Epithelial cell of proximal tubule (primary cell): ENCODE results near the gene MMP3. TPM values are rescaled to one million over a fixed set of nuclear protein-coding genes. Genes with fewer than 3 reads are reported as not detected.

Experiments
- DNase-seq: peaks from one replicate; pipeline ENCODE4 v3.0.0-alpha.2; 2011; ENCODE audit warnings: low read depth
- H3K4me3 ChIP-seq: 2 replicates; pipeline ENCODE4 v1.5.1; 2011; ENCODE audit warnings: low read depth, mild to moderate bottlenecking, low read length
- CTCF ChIP-seq: conservative IDR thresholded peaks from 2 replicates; pipeline ENCODE4 v1.5.1; 2012; ENCODE audit warnings: low read depth, mild to moderate bottlenecking, low read length
- total RNA-seq: library from RNA; depleted of rRNA; stranded (reverse); fragments of >200 nt; gene quantifications from 2 replicates; pipeline ENCODE4 v1.2.3, GENCODE V29; 2015

The MMP3 gene
- total RNA-seq, 1 donor from 2014 or later, result not detected

DNA sequence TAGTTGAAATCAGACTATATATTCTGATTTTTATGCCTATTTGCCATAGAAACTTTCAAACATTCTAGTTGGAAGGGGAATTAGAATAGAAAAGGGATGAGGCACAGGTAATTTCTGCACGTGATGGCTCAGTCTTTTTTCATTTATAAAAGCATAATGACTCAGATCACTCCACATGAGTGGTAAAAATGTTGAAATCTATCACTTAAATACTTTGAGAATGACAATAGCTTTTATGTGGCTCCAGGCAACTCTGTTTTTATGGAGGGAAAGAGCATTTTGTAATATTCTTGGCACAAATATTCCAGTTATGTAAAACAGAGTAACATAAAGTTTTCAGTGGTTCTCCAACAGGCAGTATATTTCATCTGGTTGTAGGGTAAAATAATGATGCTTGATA is 5.9 kb upstream of the MMP3 start:
- no peak for DNase-seq

DNA sequence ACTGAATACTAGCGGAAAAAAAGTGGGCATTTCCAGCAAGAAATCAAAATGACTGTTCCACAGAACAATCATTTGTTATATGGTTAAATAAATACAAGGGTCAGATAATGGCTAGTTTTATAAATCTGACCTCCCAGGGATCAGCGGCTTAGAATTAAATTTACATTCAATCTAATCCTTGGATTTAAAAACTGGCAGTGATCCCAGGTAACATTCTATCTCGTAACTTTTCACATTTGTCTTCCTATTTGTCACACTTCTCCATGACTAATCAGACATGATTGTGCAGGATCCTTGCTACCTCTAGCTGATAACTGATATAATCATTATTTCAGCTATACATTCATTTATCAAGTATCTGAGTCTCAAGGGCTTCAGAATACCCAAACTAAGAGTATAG is 2.9 kb upstream of the MMP3 start:
- DNase-seq, result no peak
- H3K4me3 ChIP-seq, result no peak overlapping the region
- TF ChIP-seq CTCF, result no peak

More for the DNA sequence above, 5.9 kb upstream of the MMP3 start:
- no peak for TF ChIP-seq CTCF
- H3K4me3 ChIP-seq, result no peak overlapping the region

DNA sequence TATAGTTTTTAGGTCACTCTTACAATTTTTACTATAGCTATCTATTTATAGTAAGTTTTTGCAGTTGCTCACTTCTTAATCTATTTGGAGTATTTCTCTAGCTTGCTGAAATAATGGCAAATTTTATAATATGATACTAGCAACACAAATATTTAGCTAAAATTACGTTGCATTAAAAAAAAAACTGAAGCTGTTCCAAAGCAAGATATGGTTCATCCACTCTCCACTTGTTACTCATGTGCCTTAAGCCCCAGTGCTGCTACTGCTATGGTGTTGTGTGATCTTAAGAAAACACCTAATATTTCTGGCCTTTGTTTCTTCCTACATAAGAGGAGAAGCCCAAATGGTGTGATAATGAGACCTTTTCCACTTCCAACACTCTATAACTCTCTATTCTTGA is 479 bp downstream of the MMP3 start:
- DNase-seq, result no peak
- no peak overlapping the region for H3K4me3 ChIP-seq
- TF ChIP-seq CTCF, result no peak

DNA sequence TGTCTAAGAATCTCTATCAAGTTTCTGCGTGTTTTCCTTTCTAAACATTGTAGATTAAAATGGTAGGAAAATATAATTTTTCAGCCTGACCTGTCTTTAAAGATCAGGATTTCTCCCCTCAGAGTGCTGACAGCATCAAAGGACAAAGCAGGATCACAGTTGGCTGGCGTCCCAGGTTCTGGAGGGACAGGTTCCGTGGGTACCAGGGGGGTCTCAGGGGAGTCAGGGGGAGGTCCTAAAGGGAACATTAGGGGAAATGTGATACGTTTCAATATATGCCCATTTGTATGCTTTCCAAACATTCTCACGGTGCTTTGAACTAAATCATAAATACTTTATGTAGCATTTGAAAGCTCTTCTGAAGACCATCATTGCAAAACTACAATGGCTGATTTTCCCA is 3.4 kb downstream of the MMP3 start:
- H3K4me3 ChIP-seq, result no peak overlapping the region
- DNase-seq, result no peak
- TF ChIP-seq CTCF, result no peak

GRCh38 chr11:102837646-102838045 is 5.8 kb downstream of the MMP3 start:
- DNase-seq, result no peak
- no peak for TF ChIP-seq CTCF

GRCh38 chr11:102837156-102837555 is 6.3 kb downstream of the MMP3 start:
- TF ChIP-seq CTCF, result no peak
- DNase-seq, result no peak
- H3K4me3 ChIP-seq, result no peak overlapping the region

More at GRCh38 chr11:102837646-102838045, 5.8 kb downstream of the MMP3 start:
- no peak overlapping the region for H3K4me3 ChIP-seq

DNA sequence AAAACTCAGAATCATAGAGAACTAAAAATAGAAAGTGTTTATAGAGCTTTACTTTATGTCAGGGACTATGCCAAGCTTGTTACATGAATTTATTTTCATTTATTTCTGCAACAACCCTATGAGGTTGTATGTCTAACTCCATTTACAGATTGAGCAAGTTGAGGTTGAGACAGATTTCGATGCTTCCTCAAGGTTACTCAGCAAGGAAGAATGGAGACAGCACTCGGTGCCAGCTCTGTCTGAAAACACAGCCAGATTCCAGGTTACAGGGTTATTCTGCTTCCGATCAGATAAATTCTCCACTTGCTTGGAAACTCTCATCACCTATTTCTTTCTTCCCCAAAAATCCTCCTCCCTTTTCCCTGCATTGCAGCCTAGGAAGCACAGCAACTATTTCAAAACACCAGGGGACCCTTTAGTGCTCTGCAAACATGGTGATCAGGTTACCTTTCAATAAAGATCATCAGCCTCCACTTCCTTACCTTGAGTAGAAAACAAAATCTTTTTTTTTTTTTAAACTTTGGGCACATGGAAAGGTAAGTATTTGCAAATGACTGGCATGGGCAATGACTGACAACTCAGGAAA is 7.0 kb downstream of the MMP3 start:
- DNase-seq, result no peak
- no peak overlapping the region for H3K4me3 ChIP-seq
- no peak for TF ChIP-seq CTCF
